ENCODE measurements around the gene SPRR3.
"Not testable (repeated sequence)": the region's sequence is repeated elsewhere in the genome, so short reads cannot be mapped to it uniquely, and the experiment has no call there.

Gene SPRR3

DNA sequence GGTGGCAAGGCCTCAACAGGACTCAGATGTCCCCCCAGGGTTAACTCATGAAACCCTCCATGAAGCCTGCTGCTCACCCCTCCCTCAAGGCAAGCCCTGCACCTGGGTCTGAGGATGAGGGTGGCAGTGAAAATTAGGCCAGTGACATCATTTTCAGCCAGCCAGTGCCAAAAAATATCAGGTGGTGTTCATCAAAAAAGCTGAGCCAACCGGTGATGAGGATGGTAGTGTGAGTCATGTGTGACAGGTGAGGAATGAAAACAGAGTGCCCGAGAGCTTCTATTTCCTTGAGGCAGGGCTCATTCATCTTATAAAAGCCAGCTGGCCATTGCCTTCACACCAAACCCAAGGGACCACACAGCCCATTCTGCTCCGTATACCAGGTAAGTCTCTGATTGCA lies 17.8 kb upstream of the SPRR3 start, which contains the start of gene SPRR1A:
TSS of gene SPRR1A (plus strand) at position 339 of the 400 bp plus-strand sequence. CDS start 1,150 bp downstream, outside the sequence.
- DNase-seq (ENCODE audit: low spot score), result no peak

DNA sequence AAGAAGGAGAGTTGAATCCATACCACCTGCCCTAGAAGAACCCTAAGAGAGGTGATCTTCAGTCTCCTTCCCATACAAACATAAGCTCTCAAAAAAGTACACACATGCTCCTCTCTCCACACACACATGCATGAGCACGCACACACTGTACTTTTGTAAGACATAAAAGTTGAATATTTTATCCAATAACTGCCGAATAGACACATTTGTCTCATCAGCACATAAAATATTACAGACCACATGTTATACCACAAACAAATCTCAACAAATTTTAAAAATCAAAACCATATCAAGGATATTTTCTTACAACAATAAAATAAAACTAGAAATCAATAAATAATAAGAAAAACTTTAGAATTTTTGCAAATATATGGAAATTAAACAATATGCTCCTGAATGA lies 15.0 kb upstream of the SPRR3 start:
- no peak for DNase-seq (ENCODE audit: low spot score)

DNA sequence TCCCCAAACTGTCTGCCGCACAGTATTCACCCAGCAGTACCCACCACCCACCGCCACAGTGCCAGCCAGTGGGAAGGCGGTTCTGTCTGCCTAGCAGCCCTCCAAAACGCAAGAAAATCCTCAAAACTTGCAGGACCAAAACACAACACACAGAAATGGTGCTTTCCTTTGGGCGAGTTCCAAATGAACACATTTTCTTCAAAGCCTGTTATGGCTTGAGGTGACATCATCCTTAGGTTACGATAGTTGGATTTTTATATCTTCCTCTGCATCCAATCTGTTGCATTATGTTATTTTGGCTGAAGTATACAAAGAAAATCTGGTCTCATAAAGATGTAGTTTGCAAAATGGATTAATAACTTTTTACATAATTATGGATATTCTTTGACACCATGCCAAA lies 8.4 kb upstream of the SPRR3 start:
- DNase-seq (ENCODE audit: low spot score), result no peak

DNA sequence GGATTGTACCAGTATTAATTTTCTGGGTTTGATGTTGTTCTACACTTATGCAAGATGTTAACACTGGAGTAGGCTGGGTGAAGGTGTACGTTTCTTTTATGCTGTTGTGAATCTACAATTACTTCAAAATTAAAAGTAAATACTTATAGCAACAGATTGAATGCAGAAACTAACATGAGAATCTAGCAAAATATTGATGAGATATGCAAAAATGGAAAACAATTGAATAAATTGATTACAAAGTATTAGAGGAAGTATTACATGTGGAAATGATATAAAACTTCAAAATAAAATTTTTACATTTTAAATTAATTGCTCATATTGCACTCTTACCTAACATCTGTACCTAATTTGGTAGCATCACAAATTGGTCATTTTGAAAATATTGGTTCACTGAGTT lies 5.7 kb upstream of the SPRR3 start:
- no peak for DNase-seq (ENCODE audit: low spot score)

DNA sequence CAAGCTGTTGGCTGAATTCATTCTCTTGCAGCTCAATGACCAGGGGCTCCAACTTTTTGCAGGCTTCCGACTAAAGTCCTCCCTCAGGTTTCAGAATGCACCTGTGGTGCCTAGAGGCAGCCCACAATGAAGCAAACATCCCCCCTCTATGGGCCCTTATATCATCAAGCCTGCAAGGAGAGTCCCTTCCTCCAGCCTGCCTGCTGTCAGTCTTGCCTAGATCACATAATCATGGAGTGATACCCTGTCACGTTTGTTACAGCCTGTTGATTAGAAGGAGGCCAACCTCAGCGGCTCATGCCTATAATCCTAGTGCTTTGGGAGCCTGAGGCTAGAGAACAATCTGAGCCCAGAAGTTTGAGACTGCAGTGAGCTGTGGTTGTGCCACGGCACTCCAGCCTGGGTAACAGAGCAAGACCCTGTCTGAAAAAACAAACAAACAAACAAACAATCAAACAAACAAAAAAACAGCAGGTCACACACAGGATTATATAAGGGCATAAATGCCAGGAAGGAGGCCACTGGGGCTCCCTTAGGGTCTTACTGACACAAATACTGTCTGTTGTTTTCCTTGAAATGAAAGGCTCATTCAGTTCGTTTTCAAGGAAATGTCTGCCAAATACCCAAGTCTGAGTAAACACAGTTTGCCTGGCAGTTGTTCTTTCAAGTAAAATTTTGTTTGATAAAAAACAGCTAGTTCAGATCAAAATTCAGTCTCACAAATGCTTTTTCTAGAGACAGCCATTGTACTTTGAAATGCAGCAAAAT lies 4.7 kb upstream of the SPRR3 start:
- no peak for DNase-seq (ENCODE audit: low spot score)

DNA sequence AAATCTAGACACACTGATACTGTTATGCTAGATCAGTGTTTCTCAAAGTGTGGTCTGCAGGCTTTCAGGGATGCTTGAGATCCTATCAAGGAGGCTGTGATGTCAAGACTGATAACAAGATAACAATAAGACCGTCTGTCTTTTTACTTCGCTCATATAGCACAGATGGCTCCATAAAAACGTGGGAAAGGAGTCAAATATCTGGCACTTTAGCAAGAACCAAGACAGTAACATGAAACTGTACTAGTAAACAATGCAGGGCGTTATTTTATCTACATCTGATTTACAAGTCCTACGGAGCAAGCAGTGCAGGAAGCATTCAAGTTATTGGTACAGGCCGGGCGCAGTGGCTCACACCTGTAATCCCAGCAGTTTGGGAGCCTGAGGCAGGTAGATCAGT lies 3.6 kb upstream of the SPRR3 start:
- no peak for DNase-seq (ENCODE audit: low spot score)

DNA sequence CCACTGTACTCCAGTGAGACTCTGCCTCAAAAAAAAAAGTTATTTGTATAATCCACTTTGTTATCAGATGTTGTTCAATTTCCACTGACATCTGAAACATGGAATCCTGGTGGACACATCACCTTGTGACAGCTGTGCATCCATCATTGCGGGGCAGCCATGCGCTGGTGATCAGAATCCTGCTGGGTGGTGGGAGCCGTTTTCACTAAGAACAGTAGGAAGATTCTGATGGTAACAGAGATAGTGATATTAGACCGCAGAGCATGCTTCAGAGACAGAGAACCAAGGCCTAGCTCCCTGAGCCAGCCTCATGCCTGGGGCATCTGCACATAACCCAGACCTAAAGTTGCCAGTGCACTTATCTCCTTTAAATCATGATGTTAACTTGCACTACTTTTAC lies 3.1 kb upstream of the SPRR3 start:
- no peak for DNase-seq (ENCODE audit: low spot score)

DNA sequence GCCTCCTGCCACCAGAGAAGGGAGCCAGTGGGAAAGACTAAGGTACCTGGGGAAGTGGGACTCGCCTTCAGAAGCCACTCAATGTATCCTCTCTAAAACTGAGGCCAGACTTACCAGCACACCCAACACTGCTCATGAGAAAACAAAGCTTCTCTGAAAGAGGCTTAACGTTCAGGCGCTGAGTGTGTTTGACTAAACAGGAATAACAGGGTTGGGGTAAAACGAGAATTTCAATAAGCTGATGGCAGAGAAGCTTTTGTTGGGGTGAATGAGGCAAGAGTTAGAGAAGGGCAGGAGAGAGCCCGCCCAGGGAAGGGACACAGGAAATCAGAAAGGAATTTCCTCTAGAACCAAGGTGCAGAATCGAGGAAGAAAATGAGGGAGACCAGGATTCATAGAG lies 1.7 kb upstream of the SPRR3 start:
- DNase-seq (ENCODE audit: low spot score), result no peak

DNA sequence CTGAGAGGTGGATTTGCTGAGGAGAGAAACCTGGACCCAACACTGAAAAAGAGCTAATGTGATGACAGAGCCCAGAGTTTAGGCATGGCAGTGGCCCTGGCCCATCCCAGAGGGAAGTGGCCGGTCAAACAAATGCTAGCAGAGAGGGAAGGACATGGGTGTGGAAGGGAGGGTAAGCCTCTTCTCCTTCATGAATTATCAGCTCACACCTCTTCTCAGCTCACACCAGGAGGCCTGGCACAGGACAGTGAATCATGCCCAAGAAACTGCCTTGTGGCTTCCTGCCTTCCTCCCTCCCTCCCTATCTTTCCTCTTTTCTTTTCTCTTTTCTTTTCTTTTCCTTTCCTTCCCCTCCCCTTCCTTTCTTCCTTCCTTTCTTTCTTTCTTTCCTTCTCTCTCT lies 1.3 kb upstream of the SPRR3 start:
- DNase-seq (ENCODE audit: low spot score), result no peak

DNA sequence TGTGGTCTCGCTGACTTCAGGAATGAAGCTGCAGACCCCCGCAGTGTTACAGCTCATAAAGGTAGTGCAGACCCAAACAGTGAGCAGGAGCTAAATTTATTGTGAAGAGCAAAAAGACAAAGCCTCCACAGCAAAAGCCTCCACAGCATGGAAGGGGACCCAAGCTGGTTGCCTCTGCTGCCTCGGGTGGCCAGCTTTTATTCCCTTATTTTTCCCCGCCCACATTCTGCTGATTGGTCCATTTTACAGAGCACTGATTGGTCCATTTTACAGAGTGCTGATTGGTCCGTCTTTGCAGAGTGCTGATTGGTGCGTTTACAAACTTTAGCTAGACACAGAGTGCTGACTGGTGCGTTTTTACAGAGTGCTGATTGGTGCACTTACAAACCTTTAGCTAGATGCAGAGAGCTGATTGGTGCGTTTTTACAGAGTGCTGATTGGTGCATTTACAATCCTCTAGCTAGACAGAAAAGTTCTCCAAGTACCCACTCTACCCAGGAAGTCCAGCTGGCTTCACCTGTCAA lies 9.7 kb downstream of the SPRR3 start:
- not testable (repeated sequence) for DNase-seq (ENCODE audit: low spot score)

DNA sequence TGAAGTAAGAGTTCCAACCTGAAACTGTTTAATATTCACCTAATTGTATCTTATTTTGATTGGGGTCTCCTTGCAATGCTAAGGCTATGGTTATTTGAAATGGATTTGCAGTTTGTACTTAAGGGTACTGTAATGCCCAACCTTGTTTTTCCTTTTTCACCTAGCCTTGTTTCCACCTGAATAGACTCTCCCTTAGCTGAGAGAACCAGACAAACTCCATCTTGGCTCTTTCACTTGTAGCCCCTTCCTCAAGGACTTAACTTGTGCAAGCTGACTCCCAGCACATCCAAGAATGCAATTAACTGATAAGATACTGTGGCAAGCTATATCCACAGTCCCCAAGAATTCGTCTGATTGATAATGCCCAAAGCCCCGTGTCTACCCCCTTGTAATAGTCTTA lies 20.3 kb downstream of the SPRR3 start:
- DNase-seq (ENCODE audit: low spot score), result not testable (repeated sequence)

DNA sequence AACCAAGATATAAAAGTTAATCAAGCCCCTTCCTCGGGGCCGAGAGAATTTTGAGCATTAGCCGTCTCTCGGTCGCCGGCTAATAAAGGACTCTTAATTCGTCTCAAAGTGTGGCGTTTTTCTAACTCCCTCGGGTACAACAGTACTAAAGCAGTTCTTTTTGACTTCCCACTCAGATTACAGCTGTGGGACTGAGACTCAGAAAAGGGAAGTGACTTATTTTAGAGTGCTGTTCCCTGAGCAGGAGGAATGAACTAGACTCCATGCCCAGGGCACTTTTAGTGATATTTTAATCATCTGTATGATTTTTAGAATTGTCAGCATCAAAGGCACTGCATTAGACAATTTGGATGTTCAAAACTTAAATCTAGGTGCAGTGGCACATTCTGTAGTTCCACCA lies 20.8 kb downstream of the SPRR3 start:
- not testable (repeated sequence) for DNase-seq (ENCODE audit: low spot score)

DNA sequence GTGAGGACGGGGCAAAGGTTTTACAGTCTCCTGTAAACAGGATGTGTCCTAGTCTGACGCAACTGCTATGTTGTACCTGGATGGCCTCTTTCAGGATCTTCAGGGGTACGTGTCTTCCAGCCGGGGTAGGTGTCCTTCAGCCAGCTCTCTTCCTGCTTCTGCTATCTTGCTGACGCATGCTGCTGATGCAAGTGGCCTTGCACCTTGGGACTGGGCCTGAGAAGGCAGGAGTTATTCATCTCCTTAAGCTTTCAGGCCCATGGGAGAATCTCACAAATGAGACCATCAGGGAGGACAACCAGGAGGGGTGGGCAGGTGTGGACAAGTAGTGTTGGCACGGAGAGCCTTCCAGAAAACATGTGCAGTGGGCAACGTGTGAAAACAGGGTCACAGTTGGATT lies 21.6 kb downstream of the SPRR3 start:
- DNase-seq (ENCODE audit: low spot score), result no peak

DNA sequence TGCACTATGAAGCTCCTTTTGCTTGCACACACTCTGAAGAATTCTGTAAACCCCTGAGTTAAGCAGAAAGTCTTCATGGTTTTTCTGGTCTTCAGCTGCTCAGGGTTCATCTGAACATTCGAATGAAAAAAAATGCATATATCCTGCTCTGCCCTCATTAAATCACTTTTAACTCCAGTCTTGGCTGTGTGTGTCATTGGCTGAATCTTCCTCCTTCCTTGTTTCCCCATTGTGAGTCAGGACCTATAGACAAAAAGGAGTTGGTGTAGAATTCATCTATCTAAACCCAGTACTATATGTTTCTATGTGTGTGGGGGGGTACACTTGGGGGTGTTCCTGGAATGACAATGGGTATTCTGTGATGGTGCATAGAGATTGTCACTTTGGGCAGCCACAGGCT lies 22.9 kb downstream of the SPRR3 start:
- no peak for DNase-seq (ENCODE audit: low spot score)

DNA sequence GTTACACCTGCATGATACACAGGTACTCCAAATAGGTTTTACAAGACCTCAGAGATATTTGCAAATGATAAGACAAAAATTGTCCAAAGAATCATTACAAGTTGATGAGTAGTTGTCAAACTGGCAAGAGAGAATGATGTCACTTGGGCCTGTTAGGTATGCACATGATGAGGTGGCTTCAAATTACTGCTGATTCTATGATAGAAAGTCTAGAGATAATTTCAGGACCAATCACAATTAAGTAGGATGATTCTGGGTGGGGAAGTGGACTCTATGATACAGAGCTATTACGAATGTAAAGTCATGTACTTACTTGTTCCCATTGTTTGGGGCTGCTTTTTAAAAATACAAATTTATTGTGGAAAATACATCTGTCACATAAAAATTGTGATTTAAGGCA lies 24.2 kb downstream of the SPRR3 start:
- no peak for DNase-seq (ENCODE audit: low spot score)

DNA sequence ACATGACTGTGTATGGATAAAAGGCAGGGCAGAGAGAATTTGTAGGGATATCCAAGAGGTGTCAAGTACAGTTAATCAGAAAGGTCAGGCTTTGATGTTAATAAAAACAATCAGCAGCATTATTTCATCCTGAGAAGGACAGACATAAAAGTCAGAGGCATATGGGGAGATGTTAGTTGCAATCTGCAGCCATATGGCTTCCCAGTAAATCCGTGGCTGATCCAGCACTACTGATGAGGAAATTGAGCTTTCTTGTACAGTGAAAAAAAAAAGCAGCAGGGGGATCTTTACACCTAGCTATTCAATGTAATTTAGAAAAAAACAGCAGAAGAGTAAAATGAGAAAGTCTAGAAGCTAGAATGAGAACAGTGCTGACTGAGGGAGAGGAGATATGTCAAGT lies 27.2 kb downstream of the SPRR3 start:
- no peak for DNase-seq (ENCODE audit: low spot score)

DNA sequence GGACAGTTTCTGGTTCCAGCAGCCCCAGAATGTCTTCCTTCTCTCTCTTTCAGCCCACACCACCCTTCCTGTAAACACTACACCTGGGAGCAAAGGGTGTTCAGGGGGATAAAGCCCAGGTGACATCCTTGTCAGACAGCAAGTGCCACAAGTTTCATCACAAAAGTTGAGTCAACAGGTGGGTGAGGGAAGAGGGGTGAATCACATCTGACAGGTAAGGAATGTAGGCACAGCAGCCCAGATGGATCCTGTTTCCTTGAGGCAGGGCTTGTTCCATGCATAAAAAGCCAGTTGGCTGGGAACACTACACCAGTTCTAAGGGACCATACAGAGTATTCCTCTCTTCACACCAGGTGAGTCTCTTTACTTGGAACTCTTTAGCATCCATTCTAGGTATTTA lies 29.3 kb downstream of the SPRR3 start, which contains the start of gene SPRR1B:
TSS of gene SPRR1B (plus strand) at position 309 of the 400 bp plus-strand sequence. CDS start 1,143 bp downstream, outside the sequence.
- no peak for DNase-seq (ENCODE audit: low spot score)

DNA sequence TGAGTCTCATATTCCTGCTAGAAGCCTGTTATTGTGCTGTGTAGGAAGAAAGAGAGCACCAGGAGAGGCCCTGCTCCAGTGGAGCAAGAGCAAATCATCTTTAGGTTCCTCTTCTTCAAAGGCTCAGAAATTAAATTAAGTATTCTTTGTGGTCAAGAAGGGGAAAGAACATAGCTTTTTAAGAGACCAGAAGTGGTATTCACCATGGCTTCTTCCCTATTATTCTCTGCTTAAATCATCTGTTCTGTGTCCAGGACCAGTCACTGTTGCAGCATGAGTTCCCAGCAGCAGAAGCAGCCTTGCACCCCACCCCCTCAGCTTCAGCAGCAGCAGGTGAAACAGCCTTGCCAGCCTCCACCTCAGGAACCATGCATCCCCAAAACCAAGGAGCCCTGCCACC lies 30.5 kb downstream of the SPRR3 start:
- DNase-seq (ENCODE audit: low spot score), result no peak

DNA sequence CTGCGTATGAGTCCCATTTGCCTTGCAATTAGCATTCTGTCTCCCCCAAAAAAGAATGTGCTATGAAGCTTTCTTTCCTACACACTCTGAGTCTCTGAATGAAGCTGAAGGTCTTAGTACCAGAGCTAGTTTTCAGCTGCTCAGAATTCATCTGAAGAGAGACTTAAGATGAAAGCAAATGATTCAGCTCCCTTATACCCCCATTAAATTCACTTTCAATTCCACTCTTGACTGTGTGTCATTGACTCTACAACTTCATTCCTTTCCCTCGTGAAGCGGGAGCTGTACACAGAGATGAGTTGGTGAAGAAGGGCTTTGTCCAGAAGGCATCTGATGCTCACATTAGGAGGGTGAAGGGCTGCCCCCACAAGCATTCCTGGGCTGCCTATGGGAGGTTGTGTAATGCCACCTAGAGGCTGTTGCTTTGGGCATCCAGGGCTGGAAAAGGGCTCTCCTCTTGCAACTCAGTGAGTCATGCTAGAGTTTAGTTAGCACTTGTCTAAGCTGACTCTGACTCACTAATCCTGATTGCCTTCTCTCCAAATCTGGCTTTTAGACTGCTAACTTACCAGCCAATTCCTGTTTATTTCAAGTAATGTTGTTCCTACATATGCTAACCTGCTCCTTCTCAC lies 31.2 kb downstream of the SPRR3 start:
- peak; percentile 24 for DNase-seq (ENCODE audit: low spot score)

DNA sequence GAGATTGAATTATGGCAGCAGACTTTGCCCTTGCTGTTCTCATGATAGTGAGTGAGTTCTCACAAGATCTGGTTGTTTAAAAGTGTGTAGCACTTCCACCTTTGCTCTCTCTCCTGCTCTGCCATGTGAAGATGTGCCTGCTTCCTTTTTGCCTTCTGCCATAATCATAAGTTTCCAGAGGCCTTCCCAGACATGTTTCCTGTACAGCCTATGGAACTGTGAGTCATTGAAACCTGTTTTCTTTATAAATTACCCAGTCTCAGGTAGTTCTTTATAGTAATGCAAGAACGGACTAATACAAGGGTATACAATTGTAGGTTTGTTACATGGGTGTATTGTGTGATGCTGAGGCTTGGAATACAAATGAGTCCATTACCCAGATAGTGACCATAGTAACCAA lies 33.7 kb downstream of the SPRR3 start:
- DNase-seq (ENCODE audit: low spot score), result no peak

DNA sequence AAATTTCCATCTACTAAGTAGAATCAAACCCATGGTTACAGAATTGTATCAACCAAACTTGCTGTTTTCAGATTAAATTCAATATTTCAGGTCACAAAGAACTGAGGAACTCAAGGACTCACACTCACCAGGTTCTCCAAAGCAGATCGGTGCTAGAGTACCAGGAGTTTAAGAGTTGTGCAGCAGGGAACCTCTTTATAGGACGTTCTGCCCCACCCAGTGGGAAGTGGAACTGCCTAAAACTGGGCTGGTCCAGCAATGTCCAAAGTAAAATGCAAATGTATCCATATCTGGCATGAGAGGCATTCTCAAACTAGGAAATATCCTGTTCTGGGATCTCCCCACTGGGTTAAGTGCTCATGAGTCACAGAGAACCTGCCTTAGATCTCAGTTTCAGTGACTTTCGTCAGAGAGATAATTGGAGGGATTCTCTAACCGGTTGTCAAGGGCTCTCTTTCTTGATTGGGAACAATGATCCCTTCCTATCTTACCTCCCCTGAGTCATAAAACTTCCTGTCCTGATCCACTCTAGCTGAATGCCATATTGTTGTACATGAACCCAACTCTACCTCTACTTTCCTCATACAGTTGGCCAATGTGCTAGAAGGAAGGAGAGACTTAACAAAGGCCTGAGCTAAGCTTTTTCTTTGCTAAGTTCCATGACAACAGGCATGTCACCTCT lies 39.5 kb downstream of the SPRR3 start, which contains the start of gene SPRR2D:
TSS of gene SPRR2D (minus strand) at position 171 of the 682 bp plus-strand sequence. CDS start 774 bp downstream, outside the sequence.
- no peak for DNase-seq (ENCODE audit: low spot score)

DNA sequence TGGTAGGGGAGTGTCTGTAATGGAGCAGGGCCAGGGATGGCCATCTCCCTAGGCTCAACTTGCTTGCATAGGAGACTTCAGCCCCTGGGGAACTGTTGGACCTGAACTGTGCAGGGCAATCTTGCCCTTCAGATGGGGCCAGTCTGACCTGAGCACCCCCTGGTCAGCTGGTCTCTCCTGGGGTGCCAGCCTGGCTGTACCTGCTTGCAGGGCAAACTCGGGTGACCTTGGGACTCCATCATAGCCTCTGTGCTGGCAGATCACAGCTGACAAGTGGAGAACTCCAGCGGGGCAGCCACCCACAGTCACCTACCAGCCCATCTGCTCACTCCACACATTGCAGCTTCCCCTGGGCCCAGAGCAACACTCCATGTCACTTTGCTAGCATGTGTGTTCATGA lies 47.7 kb downstream of the SPRR3 start:
- DNase-seq (ENCODE audit: low spot score), result no peak
